Measurements from ENCODE around the gene HACD2. TPM values are rescaled to one million over a fixed set of nuclear protein-coding genes. Genes with fewer than 3 reads are reported as not detected.

HACD2 gene
- total RNA-seq, 1 experiment from 2014 or later: 27.4 TPM

DNA sequence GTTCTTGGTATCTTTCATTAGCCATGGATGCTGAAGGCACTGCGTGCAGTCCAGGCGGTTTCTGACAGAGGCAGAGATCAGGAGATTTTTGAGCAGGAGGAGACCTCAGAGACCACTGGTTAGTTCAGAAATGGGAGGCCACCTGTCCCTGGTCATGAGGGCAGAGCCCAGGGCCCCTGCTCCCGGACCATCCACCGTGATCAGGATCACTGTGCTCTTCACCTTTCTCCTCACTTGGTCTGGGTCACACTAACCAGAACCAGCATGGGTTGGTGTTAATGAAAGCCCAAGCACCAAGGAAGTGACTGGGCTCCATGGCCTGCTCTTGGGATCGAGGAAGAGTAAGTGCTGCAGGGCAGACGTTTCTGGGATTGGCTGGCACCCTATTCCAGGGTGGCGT, 42.0 kb upstream of the HACD2 start:
- Histone ChIP-seq H3K18ac (ENCODE audit: insufficient read length, low read depth, low read length) (no peak overlapping the region), H2AK5ac (ENCODE audit: insufficient read length, low read length) (no peak overlapping the region), H3K27me3 (ENCODE audit: insufficient read depth, low read length) (no peaks in the 10 kb centered on the region), H3K4ac (ENCODE audit: low read depth, low read length) (no peak overlapping the region), H3K9me3 (ENCODE audit: control insufficient read depth, low read depth, low read length) (no peaks in the 10 kb centered on the region), H3K56ac (ENCODE audit: insufficient read length, low read depth, low read length) (no peak overlapping the region), H3K79me1 (ENCODE audit: insufficient read depth, low read depth, low read length, poor library complexity, severe bottlenecking) (no peaks in the 10 kb centered on the region), H2BK120ac (ENCODE audit: low read depth, low read length, poor library complexity, severe bottlenecking) (no peak overlapping the region), H4K91ac (ENCODE audit: insufficient read length, low read depth, low read length) (no peak overlapping the region), H4K8ac (replicated peaks; ENCODE audit: insufficient read length, low read depth, low read length) (no peak overlapping the region), H2BK20ac (ENCODE audit: low read depth, low read length, poor library complexity, severe bottlenecking) (no peak overlapping the region), H3K14ac (ENCODE audit: insufficient read depth, low read length) (no peak overlapping the region), H2BK15ac (ENCODE audit: low read depth, low read length) (no peak overlapping the region), H3K4me2 (ENCODE audit: insufficient read depth, insufficient read length, low read length) (no peak overlapping the region), H3K79me2 (ENCODE audit: insufficient read depth, low read length) (no peaks in the 10 kb centered on the region), H2AFZ (ENCODE audit: low read length) (no peak overlapping the region), H3K9ac (ENCODE audit: extremely low read depth, insufficient read length, low read length) (no peak overlapping the region), H3K23ac (ENCODE audit: insufficient read length, low read depth, low read length) (no peak overlapping the region), H4K5ac (ENCODE audit: insufficient read length, low read depth, low read length) (no peak overlapping the region), H3K23me2 (ENCODE audit: insufficient read length, low read depth, low read length, poor library complexity, severe bottlenecking) (no peaks in the 10 kb centered on the region), H3K4me1 (ENCODE audit: insufficient read depth, low read length) (no peaks in the 10 kb centered on the region), H3K27ac (ENCODE audit: insufficient read length, low read depth, low read length) (no peak overlapping the region), H3T11ph (ENCODE audit: low read length) (no peak overlapping the region), H2BK5ac (ENCODE audit: insufficient read length, low read length) (no peak overlapping the region), H4K20me1 (ENCODE audit: control insufficient read depth, insufficient read depth, insufficient read length) (peaks cover 2% of the 10 kb centered on the region), H2BK12ac (ENCODE audit: insufficient read length, low read depth, low read length) (no peak overlapping the region)
- H3K4me3 Mint-ChIP-seq: no peak overlapping the region
- H3K27me3 Mint-ChIP-seq (ENCODE audit: low read depth): no peaks in the 10 kb centered on the region; the same call in 1 of the 2 replicates
- H3K4me1 Mint-ChIP-seq: peaks cover 10 to 14% of the 10 kb centered on the region in 2 experiments
- DNase-seq: no peak
- H3K9me3 Mint-ChIP-seq: no peaks in the 10 kb centered on the region; a peak in 1 of 5 replicates
- H3K36me3 Mint-ChIP-seq (ENCODE audit: insufficient read depth in 1 of 3, low read depth in 3 of 3): peaks cover 0 to 3% (median 0%) of the 10 kb centered on the region in 3 experiments; a peak in 2 of 7 replicates
- H3K27ac Mint-ChIP-seq: no peak overlapping the region
- TF ChIP-seq CTCF (conservative IDR thresholded peaks at IDR 0.05): no peak
- WGBS (ENCODE audit: extremely low coverage, insufficient read length, low lambda C conversion rate): no CpG with 5 or more reads among the region's 7 CpGs

All from H9 (cell line).